HG02763 (cell line): ENCODE results near the gene MSGN1.
A peak's percentile ranks its signal among the peaks of the same experiment; 100 is the strongest.

Source experiments
- ATAC-seq: cut with Tn5 transposase; IDR thresholded peaks from one replicate; pipeline ENCODE4 v1.9.1; 2021; ENCODE audit warnings: mild to moderate bottlenecking, moderate library complexity; ENCODE audit not compliant: unreplicated experiment

MSGN1 gene

GRCh38 chr2:17846676-17847075 is 30.4 kb downstream of the MSGN1 start:
- ATAC-seq = no peak

GRCh38 chr2:17847236-17847635 is 31.0 kb downstream of the MSGN1 start:
- no peak for ATAC-seq

GRCh38 chr2:17849275-17849674 is 33.0 kb downstream of the MSGN1 start:
- ATAC-seq = no peak

- ATAC-seq = no peak
Measured at GRCh38 chr2:17850151-17850550, 33.9 kb downstream of the MSGN1 start.

GRCh38 chr2:17851731-17852585 is 35.7 kb downstream of the MSGN1 start:
- peak; percentile 76 for ATAC-seq

- ATAC-seq = no peak
Measured at GRCh38 chr2:17853799-17854198, 37.5 kb downstream of the MSGN1 start.

- no peak for ATAC-seq
Measured at GRCh38 chr2:17857021-17857420, 40.8 kb downstream of the MSGN1 start.

GRCh38 chr2:17858064-17858463 is 41.8 kb downstream of the MSGN1 start:
- ATAC-seq = no peak

GRCh38 chr2:17863539-17863938 is 47.3 kb downstream of the MSGN1 start:
- no peak for ATAC-seq

- no peak for ATAC-seq
Measured at GRCh38 chr2:17864676-17865075, 48.4 kb downstream of the MSGN1 start.

- no peak for ATAC-seq
Measured at GRCh38 chr2:17867133-17867532, 50.9 kb downstream of the MSGN1 start.
